IMR-90 (cell line): Measurements from ENCODE around the gene DGKD.

Source experiments
- CEBPB ChIP-seq: IDR thresholded peaks from 2 replicates; pipeline ENCODE4 v1.6.1; 2012; ENCODE audit warnings: low read depth, low read length, improper control_type of control experiment
- MAZ ChIP-seq: IDR thresholded peaks from 2 replicates; pipeline ENCODE4 v1.6.1; 2012; ENCODE audit warnings: low read depth, mild to moderate bottlenecking, low read length, improper control_type of control experiment, moderate library complexity, borderline replicate concordance
- POLR2A ChIP-seq: IDR thresholded peaks from 2 replicates; pipeline ENCODE4 v1.6.1; 2012; ENCODE audit warnings: mild to moderate bottlenecking, low read depth, low read length
- RAD21 ChIP-seq: IDR thresholded peaks from 2 replicates; pipeline ENCODE4 v1.6.1; 2012; ENCODE audit warnings: low read length, improper control_type of control experiment
- RFX5 ChIP-seq: IDR thresholded peaks from 2 replicates; pipeline ENCODE4 v1.8.0; 2012; ENCODE audit warnings: low read depth, mild to moderate bottlenecking, low read length, moderate library complexity
- SMC3 ChIP-seq: fragments of 150-350 bp; IDR thresholded peaks from 2 replicates; pipeline ENCODE4 v1.6.1; 2016; ENCODE audit warnings: low read depth, mild to moderate bottlenecking, antibody characterized with exemption, low read length, moderate library complexity
- TF ChIP-seq, protein P1 (sequence below): conservative IDR thresholded peaks from 2 replicates; pipeline ENCODE4 v1.5.1; 2012; ENCODE audit warnings: mild to moderate bottlenecking, low read depth, low read length, improper control_type of control experiment

DNA sequence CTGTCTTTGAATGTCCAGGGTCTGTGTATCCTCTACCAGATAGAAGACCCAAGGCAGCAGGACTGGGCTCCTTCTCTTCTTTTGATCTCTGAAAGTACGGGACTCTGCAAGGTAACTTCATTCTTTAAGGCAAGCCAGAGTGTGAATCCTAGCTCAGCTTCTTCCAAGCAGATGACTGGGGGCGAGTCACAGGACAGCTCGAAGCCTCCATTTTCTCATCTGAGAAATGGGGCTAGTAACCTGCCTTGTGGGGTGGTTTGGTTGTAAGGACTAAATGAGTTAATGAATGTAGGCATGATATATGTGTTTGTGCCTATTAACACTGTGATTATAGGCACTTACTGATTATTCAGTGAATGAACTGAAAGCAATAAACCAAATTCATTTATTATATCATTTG, 46.7 kb downstream of the DGKD start:
- TF ChIP-seq POLR2A, result no peak
- TF ChIP-seq, protein P1, sequence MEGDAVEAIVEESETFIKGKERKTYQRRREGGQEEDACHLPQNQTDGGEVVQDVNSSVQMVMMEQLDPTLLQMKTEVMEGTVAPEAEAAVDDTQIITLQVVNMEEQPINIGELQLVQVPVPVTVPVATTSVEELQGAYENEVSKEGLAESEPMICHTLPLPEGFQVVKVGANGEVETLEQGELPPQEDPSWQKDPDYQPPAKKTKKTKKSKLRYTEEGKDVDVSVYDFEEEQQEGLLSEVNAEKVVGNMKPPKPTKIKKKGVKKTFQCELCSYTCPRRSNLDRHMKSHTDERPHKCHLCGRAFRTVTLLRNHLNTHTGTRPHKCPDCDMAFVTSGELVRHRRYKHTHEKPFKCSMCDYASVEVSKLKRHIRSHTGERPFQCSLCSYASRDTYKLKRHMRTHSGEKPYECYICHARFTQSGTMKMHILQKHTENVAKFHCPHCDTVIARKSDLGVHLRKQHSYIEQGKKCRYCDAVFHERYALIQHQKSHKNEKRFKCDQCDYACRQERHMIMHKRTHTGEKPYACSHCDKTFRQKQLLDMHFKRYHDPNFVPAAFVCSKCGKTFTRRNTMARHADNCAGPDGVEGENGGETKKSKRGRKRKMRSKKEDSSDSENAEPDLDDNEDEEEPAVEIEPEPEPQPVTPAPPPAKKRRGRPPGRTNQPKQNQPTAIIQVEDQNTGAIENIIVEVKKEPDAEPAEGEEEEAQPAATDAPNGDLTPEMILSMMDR, result no peak
- TF ChIP-seq CEBPB, result no peak
- no peak for TF ChIP-seq SMC3
- TF ChIP-seq RAD21, result no peak
- TF ChIP-seq MAZ, result no peak
- no peak for TF ChIP-seq RFX5
